B cell (primary cell): ENCODE data around the gene ZNF652.

Experiments
- EZH2 ChIP-seq: IDR thresholded peaks from 2 replicates; pipeline ENCODE4 v1.6.1; 2012; ENCODE audit warnings: borderline replicate concordance, low read depth, mild to moderate bottlenecking, moderate library complexity, low read length; ENCODE audit not compliant: insufficient read depth, poor library complexity, severe bottlenecking
- TF ChIP-seq, protein P1 (sequence below): fragments of 200-600 bp; IDR thresholded peaks from one replicate; pipeline ENCODE4 v1.8.0; 2022; ENCODE audit warnings: antibody characterized with exemption, mild to moderate bottlenecking

DNA sequence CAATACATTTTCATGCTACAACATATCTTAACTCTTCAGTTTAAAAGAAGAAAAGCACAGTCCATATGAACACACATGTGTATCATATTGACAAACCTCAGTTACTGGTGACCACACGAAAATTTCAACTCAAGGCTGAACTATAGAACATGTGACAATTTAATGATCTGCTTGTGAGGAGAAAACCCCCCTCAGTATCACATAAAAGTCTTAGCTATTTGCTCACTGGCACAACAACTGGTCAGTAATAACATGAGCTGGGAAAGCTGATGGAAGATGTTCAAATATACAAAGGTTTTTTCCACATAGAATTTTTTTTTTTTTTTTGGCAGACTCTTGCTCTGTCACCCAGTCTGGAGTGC lies 19.5 kb downstream of the ZNF652 start:
- TF ChIP-seq, protein P1, sequence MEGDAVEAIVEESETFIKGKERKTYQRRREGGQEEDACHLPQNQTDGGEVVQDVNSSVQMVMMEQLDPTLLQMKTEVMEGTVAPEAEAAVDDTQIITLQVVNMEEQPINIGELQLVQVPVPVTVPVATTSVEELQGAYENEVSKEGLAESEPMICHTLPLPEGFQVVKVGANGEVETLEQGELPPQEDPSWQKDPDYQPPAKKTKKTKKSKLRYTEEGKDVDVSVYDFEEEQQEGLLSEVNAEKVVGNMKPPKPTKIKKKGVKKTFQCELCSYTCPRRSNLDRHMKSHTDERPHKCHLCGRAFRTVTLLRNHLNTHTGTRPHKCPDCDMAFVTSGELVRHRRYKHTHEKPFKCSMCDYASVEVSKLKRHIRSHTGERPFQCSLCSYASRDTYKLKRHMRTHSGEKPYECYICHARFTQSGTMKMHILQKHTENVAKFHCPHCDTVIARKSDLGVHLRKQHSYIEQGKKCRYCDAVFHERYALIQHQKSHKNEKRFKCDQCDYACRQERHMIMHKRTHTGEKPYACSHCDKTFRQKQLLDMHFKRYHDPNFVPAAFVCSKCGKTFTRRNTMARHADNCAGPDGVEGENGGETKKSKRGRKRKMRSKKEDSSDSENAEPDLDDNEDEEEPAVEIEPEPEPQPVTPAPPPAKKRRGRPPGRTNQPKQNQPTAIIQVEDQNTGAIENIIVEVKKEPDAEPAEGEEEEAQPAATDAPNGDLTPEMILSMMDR, result no peak
- no peak for TF ChIP-seq EZH2
